Stimulated activated naive CD8-positive, alpha-beta T cell treated with anti-CD3 and anti-CD28 coated beads, Interleukin-15, Interleukin-2, amounts not matched to agents 100 ng/mL and 50 ng/mL, for 24 hours (primary cell): ENCODE measurements around the gene CISD3.

Source experiments
- H3K27ac Mint-ChIP-seq: one replicate; pipeline ENCODE4 v1.8.0; 2021; ENCODE audit warnings: mild to moderate bottlenecking, mixed read lengths
- H3K27me3 Mint-ChIP-seq: one replicate; pipeline ENCODE4 v1.8.0; 2021; ENCODE audit warnings: mixed read lengths
- H3K36me3 Mint-ChIP-seq: one replicate; pipeline ENCODE4 v1.8.0; 2021; ENCODE audit warnings: low read depth, mixed read lengths
- H3K4me1 Mint-ChIP-seq: one replicate; pipeline ENCODE4 v1.8.0; 2021; ENCODE audit warnings: low read depth, mixed read lengths
- H3K4me3 Mint-ChIP-seq: one replicate; pipeline ENCODE4 v1.8.0; 2021; ENCODE audit warnings: mild to moderate bottlenecking, mixed read lengths
- H3K9me3 Mint-ChIP-seq: one replicate; pipeline ENCODE4 v1.8.0; 2021; ENCODE audit warnings: mixed read lengths

CISD3 gene

DNA sequence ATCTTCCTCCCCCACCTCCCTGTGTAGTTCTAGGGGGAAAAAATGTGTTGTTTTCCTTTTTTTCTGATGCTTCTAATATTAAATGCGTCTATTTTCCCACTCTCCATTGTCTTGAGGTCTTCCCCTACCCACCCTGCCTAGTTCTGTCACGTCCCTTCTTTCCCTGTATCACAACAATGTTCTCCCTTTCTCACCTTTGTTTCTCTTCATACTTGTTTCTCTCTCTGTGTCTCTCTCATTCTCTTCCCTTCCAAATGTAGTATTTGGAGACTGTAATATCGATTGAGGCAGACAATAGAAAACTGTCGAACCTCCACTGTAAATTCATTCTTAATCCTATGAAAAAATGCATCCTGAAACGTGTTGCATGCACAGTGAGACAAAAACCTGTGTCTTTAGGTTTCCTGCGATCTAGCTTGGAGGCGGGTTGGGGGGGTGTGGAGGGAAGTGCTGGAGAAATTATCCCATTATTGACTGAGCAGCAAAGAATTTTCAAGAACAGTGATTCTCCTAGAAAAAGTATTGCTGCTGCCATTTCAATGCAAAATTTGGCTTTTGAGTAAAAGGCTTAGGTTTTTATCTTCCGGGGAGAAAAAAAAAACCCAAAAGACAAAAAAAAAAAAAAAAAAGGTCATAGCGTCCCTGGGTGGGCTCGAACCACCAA is 21.1 kb downstream of the CISD3 start:
- Mint-ChIP-seq H3K27ac (peak overlapping the region; percentile 99), H3K4me3 (peak overlapping the region; percentile 98), H3K9me3 (no peaks in the 10 kb centered on the region), H3K36me3 (peaks cover 23% of the 10 kb centered on the region), H3K4me1 (peaks cover 60% of the 10 kb centered on the region), H3K27me3 (peaks cover 32% of the 10 kb centered on the region)

DNA sequence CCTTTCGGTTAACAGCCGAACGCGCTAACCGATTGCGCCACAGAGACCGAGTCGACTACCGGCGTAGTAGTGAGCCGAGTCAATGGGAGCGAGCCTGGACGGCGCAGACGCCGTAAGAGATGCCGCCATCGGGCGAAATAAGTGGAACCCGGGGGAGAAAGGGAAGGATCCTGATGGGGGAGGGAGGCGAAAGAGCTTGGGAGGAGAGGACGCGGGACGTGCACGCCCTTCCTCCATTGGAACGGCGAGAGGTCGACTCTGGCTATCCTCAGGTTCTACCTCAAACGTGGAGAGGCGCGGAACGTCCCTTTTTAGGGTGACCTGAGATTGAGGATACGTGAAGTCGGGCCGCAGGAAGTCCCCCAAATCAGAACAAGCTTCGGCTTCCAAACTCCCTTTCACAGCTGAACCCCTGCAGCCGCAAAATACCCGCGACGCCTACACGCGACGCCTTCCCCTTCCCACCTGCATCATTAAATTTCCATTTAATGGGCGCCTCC is 21.7 kb downstream of the CISD3 start:
- H3K36me3 Mint-ChIP-seq, result peaks cover 27% of the 10 kb centered on the region
- peaks cover 54% of the 10 kb centered on the region for H3K4me1 Mint-ChIP-seq

DNA sequence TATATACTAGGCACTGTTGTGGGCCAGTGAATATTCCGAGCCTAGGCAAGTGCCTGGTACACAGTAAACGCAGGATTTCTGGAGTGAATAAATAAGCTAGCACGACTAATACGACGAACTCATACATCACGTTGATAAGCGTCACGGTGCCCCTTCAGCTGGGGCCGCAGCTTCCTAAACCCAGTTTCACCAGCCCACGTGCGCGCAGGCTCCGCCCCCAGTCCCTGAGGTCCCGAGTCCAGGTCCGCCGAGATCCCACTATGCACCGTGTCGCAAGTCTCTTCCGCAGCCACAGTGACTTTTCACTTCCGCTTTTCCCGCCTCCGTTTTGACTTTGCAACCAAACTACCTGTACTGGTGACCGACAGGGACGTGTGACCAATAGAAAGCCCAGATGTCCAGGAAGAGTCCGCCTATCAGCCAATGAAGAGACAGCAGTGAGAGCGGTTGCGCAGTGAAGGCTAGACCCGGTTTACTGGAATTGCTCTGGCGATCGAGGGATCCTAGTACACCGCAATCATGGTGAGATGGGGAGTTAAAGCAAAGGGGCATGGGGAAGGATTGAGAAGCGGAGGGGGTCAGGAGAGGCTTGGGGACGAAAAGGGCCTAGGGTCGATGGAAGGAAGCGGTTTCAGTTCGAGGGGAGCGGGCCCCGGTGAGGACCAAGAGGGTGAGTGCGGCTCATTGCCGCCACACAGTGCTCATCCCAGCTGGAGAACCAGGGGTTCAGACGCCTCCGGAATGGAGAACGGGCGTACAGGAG is 22.3 kb downstream of the CISD3 start, which contains the start of gene PSMB3:
TSS of gene PSMB3 (plus strand) at position 434 of the 763 bp plus-strand sequence. CDS start at position 520, 86 bp downstream.
- Mint-ChIP-seq H3K27me3 (peaks cover 25% of the 10 kb centered on the region), H3K36me3 (peaks cover 27% of the 10 kb centered on the region), H3K9me3 (no peaks in the 10 kb centered on the region), H3K4me3 (peak within 1 kb of the TSS; percentile 98), H3K4me1 (peaks cover 53% of the 10 kb centered on the region), H3K27ac (peak within 1 kb of the TSS; percentile 99)

More for the DNA sequence above, 21.7 kb downstream of the CISD3 start:
- Mint-ChIP-seq H3K4me3 (peak overlapping the region; percentile 98), H3K27ac (peak overlapping the region; percentile 99), H3K27me3 (peaks cover 26% of the 10 kb centered on the region), H3K9me3 (no peaks in the 10 kb centered on the region)

DNA sequence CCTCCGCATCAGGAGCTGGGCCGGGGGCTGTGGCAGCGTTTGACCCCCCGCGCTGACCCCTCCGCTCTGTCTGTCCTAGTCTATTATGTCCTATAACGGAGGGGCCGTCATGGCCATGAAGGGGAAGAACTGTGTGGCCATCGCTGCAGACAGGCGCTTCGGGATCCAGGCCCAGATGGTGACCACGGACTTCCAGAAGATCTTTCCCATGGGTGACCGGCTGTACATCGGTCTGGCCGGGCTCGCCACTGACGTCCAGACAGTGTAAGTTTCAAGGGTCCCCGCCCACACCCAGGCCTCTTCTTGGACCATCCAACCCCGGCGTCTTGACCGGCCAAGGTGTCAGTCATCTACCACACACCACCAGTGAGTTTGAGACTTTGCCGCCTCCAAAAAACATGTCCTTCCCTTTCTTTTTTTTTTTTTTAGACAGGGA is 22.9 kb downstream of the CISD3 start:
- Mint-ChIP-seq H3K27me3 (peaks cover 25% of the 10 kb centered on the region), H3K4me1 (peaks cover 53% of the 10 kb centered on the region), H3K27ac (peak overlapping the region; percentile 99), H3K36me3 (peaks cover 30% of the 10 kb centered on the region), H3K9me3 (no peaks in the 10 kb centered on the region), H3K4me3 (peak overlapping the region; percentile 98)

DNA sequence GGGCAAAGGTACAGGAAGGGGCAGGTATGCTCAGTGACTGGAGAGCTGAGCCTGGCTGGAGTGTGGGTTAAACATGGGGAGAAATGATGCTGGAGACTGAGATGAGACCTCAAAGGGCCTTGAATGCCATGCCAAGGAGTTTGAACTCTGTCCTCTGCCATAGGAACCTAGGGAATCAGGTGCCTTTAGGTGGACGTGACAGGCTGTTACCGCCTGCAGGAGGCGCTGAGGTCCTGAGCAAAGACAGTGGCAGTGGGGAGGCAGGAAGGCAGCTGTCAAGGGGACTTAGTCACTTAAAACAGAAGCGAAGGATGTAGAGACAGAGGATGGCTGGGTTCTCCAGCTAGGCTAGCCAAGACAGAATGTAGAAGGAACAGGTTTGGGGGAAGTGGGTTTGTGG is 31.5 kb downstream of the CISD3 start:
- H3K27me3 Mint-ChIP-seq, result no peaks in the 10 kb centered on the region
- H3K27ac Mint-ChIP-seq, result peak overlapping the region; percentile 62
- no peak overlapping the region for H3K4me3 Mint-ChIP-seq
- no peaks in the 10 kb centered on the region for H3K9me3 Mint-ChIP-seq
- H3K36me3 Mint-ChIP-seq, result peaks cover 71% of the 10 kb centered on the region
- peaks cover 3% of the 10 kb centered on the region for H3K4me1 Mint-ChIP-seq

DNA sequence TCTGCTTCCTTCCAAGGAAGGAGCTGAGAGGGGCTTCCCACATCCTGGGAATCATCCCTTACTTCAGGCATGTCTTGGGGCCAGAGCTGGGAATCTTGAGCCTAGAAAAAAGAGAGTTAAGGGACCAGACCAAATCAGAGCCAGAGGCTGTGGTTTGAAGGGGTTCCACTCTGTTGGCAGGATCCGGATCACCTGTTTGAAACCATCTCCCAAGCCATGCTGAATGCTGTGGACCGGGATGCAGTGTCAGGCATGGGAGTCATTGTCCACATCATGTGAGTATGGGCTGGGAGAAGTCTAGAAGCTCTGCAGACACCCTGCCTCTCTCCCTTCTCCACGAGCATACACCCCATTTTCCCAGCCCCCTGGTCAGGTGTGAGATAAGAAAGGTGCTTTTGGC is 32.1 kb downstream of the CISD3 start:
- H3K4me3 Mint-ChIP-seq, result no peak overlapping the region
- H3K27ac Mint-ChIP-seq, result no peak overlapping the region
- H3K9me3 Mint-ChIP-seq, result no peaks in the 10 kb centered on the region
- peaks cover 77% of the 10 kb centered on the region for H3K36me3 Mint-ChIP-seq
- no peaks in the 10 kb centered on the region for H3K27me3 Mint-ChIP-seq
- H3K4me1 Mint-ChIP-seq, result peaks cover 3% of the 10 kb centered on the region

DNA sequence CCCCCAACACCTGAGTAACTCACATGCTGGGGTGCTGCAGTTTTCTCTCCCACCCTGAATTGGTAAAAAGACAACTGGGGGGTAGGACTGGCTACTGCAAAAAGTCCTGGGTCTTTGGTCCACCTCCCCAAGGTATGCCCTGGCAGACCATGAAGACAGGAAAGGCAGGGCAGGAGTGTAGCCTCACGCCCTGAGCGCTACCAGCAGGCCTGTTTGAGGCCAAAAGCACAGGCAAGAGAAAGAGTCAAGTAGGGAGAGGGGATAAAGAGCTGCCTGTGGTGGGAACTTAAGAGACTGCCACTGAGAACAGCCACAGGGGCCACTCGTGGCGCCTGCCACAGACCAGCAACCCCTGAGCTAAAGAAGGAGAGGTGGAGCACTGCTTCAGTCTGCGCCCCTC is 36.2 kb downstream of the CISD3 start:
- Mint-ChIP-seq H3K9me3 (no peaks in the 10 kb centered on the region), H3K4me3 (no peak overlapping the region), H3K27ac (no peak overlapping the region), H3K27me3 (no peaks in the 10 kb centered on the region), H3K36me3 (peaks cover 80% of the 10 kb centered on the region), H3K4me1 (no peaks in the 10 kb centered on the region)

DNA sequence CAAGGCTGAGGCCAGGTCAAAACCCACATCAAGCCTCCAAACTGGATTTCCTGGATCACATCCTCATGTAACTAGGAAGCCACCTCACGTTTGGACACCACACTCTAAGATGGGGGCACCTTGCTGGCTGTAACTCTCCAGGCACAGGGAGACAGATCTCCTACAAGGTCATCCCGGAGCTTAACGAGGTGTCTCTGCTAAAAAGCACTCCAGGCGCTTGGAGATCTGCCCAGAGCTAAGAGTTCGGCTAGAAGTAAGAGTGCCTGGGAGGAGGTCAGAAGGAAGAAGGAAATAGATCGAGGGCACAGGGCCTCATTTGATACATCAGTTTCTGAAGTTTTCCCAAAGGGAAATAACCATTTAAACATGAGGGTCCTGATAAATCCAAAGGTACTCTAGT is 38.3 kb downstream of the CISD3 start:
- Mint-ChIP-seq H3K36me3 (peaks cover 78% of the 10 kb centered on the region), H3K27ac (no peak overlapping the region), H3K27me3 (no peaks in the 10 kb centered on the region), H3K9me3 (no peaks in the 10 kb centered on the region), H3K4me3 (no peak overlapping the region), H3K4me1 (no peaks in the 10 kb centered on the region)

DNA sequence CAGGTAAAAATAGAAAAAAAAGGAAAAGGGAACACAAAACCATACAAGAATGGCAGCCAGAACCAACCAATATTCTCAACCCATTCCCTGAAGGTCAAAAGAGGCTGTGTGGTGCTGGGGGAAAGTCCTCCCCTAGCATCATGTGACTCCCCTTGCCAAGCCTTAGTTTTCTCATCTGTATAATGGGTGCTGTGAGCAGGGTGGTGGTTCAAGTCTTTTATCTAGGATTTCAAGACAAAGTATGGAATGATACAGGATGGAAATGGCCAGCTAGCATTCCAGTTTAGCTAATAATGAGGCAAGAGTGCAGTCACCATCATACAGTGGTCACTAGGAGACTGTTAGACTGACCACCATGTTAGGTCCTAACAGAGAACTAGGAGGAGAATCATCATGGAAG is 43.1 kb downstream of the CISD3 start:
- Mint-ChIP-seq H3K4me1 (no peaks in the 10 kb centered on the region), H3K9me3 (no peaks in the 10 kb centered on the region), H3K27me3 (no peaks in the 10 kb centered on the region), H3K27ac (no peak overlapping the region), H3K4me3 (no peak overlapping the region), H3K36me3 (peaks cover 59% of the 10 kb centered on the region)

DNA sequence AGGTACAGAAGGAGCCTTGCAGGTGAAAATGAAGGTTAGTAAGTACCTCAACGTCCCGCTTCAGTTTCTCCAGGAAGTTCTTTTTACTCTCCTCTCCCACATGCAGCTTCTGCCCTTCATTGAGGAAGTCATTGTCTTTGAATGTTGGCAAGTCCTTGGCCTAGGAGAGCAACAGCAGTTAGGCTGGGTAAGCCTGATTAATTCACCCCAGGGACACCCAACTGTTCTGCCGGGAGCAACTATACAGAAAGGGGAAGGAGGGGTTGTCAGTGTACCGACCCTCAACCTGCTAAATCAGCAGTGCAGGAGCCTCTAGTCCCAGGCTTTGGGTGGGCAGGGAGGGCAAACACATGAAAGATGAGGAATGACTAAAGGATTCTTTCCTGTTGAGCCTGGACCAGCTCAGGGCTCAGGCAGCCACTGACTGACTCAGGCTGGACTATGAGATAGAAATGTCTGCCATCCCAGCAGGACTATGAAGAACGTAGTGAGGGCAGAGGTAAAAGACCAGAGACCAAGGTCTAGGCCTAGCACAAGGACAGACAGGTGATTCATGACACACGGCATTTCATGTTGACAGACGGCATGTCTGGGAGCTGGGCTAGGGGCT is 47.6 kb downstream of the CISD3 start:
- Mint-ChIP-seq H3K9me3 (no peaks in the 10 kb centered on the region), H3K27ac (no peak overlapping the region)

DNA sequence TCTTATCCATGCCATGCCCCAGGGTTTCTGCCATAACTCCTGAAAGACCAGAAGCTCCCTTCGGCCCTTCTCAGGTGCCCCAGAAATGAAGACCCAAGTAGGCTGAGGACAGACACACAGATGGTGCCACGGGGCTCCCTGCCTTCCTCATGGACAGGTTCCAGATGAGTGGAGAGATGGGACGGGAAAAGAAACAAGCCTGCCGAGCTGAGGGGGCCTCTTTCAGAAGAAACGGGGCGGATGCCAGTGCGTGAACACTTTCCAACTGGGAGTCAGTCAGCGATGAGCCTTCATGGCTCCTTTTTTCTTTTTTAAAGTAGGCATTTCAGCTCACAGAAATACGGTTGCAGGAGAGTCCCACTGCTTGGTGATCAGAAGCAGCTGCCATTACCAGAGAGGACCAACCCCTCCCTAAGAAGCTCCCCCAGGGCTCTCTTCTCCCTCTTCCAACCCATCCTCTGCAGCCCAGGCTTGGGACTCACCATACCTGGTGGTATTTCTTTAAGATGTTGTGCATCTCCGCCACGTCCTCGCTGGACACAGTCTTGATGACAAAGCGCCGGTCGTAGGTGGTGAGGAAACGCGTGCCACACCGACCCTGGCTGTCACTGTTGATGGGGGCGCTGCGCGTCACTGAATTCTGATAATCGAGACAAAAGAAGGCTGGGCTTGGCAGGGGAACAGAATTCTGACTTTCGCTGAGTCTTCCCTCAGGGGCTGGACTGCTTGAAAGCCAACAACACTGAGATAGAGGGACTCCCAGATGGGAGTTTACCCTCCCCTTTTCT is 50.0 kb downstream of the CISD3 start:
- Mint-ChIP-seq H3K27me3 (no peaks in the 10 kb centered on the region), H3K4me1 (no peaks in the 10 kb centered on the region), H3K27ac (no peak overlapping the region), H3K9me3 (no peaks in the 10 kb centered on the region), H3K4me3 (no peak overlapping the region), H3K36me3 (peaks cover 53% of the 10 kb centered on the region)

More for the DNA sequence above, 47.6 kb downstream of the CISD3 start:
- Mint-ChIP-seq H3K27me3 (no peaks in the 10 kb centered on the region), H3K4me3 (no peak overlapping the region), H3K36me3 (peaks cover 54% of the 10 kb centered on the region), H3K4me1 (no peaks in the 10 kb centered on the region)

DNA sequence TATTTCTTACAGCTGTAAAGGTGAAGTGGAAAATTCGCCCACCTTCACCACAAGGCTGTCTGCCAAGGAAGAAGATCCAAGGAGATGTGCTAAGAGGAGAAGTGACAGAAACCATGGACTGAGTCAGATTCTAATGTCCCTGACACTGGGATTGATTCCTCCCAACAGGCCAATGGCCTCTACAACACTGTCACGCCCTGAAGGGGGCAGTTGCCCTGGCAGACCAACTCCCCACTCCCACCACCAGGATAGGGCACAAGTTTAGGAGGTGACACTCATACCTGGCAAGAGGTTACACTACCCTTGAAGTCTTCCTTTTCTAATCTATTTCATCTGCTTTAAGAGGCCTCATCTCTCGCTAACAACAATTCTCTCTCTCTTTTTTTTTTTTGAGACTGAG is 53.1 kb downstream of the CISD3 start:
- no peaks in the 10 kb centered on the region for H3K4me1 Mint-ChIP-seq
- no peaks in the 10 kb centered on the region for H3K27me3 Mint-ChIP-seq
- H3K27ac Mint-ChIP-seq, result no peak overlapping the region
- no peaks in the 10 kb centered on the region for H3K9me3 Mint-ChIP-seq
- peaks cover 55% of the 10 kb centered on the region for H3K36me3 Mint-ChIP-seq
- H3K4me3 Mint-ChIP-seq, result no peak overlapping the region
